Stomach (tissue), 9 donors: Measurements from ENCODE around the gene CMIP. TPM values are rescaled to one million over a fixed set of nuclear protein-coding genes. Genes with fewer than 3 reads are reported as not detected.
A peak's percentile ranks its signal among the peaks of the same experiment; 100 is the strongest.

Experiments
- DNase-seq, 2 donors: peaks; one replicate each; pipeline versions ENCODE4 v3.0.0 to v3.0.0-alpha.2; 2013 to 2019
- H3K27ac ChIP-seq, 5 donors: fragments of 200-600 bp in 4 of 5; sonication (generic) in 4 of 5; one replicate each; pipeline ENCODE4 v1.5.1; 2013 to 2019; ENCODE audit warnings: mild to moderate bottlenecking in 1 of 5, moderate library complexity in 1 of 5
- H3K27me3 ChIP-seq, 3 donors: fragments of 200-600 bp; sonication (generic); one replicate each; pipeline ENCODE4 v1.5.1; 2017 to 2019; ENCODE audit warnings: mixed run types in 1 of 3
- H3K36me3 ChIP-seq, 4 donors: fragments of 200-600 bp; sonication (generic); 1 replicate in 3 of 4; 2 replicates in 1 of 4; pipeline ENCODE4 v1.5.1; 2016 to 2019
- H3K4me1 ChIP-seq, 4 donors: fragments of 200-600 bp; sonication (generic); one replicate each; pipeline ENCODE4 v1.5.1; 2016 to 2019
- H3K4me3 ChIP-seq, 4 donors: fragments of 200-600 bp; sonication (generic) in 3 of 4; one replicate each; pipeline ENCODE4 v1.5.1; 2016 to 2019; ENCODE audit warnings: mild to moderate bottlenecking in 1 of 4
- H3K9me3 ChIP-seq, 4 donors: fragments of 200-600 bp; sonication (generic); one replicate each; pipeline ENCODE4 v1.5.1; 2016 to 2019
- CTCF ChIP-seq, 7 experiments: fragments of 450-650 bp in 4 of 7; fragments of 200-600 bp in 3 of 7; sonication (generic) in 3 of 7; IDR thresholded peaks; one replicate each; pipeline ENCODE4 v1.5.1; 2016 to 2019; ENCODE audit warnings: antibody characterized with exemption in 7 of 7, control low read depth in 2 of 7, mild to moderate bottlenecking in 1 of 7
- EP300 ChIP-seq: sonication (generic); formaldehyde crosslinking; IDR thresholded peaks from one replicate; pipeline ENCODE4 v1.6.1; 2017; ENCODE audit warnings: antibody characterized with exemption
- POLR2A ChIP-seq, 4 donors: fragments of 450-650 bp; IDR thresholded peaks; one replicate each; pipeline ENCODE4 v1.6.1; 2016; ENCODE audit warnings: antibody characterized with exemption in 4 of 4, control low read depth in 2 of 4, mild to moderate bottlenecking in 1 of 4, moderate library complexity in 1 of 4
- POLR2AphosphoS5 ChIP-seq, 3 donors: sonication (generic); formaldehyde crosslinking; IDR thresholded peaks; one replicate each; pipeline ENCODE4 v1.6.1; 2016; ENCODE audit warnings: antibody characterized with exemption in 3 of 3
- WGBS, 5 donors: extraction: QIAGEN DNeasy Blood & Tissue Kit in 3 of 5; methylation state at CpG; one replicate each; pipeline versions ENCODE4 v1.1.5 to v1.1.7; 2013 to 2018; 5-methylcytosine and 5-hydroxymethylcytosine counted together
- intact Hi-C: fragments of 100-400 bp; cut with DNase I; formaldehyde crosslinking; loops from one replicate; pipeline ENCODE4 v1.15.1; 2023; ENCODE audit warnings: low total_unique reads
- polyA plus RNA-seq, 3 donors: library from polyadenylated mRNA; stranded (reverse); fragments of 200-250 nt; gene quantifications; one replicate each; pipeline ENCODE4 v1.2.3, GENCODE V29; 2013
- total RNA-seq, 5 donors: library from RNA; depleted of rRNA; stranded (reverse); fragments of >200 nt; gene quantifications; one replicate each; pipeline versions ENCODE4 v1.1.0 to v1.2.3, GENCODE V29; 2014 to 2016
- donor health status: healthy with polysubstance abuse.
- donor health status: Bipolar disorder and iron deficiency.
- donor health status: healthy.

Gene CMIP
- total and polyA plus RNA-seq, 8 donors: 11.1 to 71.0 (median 31.2) TPM

DNA sequence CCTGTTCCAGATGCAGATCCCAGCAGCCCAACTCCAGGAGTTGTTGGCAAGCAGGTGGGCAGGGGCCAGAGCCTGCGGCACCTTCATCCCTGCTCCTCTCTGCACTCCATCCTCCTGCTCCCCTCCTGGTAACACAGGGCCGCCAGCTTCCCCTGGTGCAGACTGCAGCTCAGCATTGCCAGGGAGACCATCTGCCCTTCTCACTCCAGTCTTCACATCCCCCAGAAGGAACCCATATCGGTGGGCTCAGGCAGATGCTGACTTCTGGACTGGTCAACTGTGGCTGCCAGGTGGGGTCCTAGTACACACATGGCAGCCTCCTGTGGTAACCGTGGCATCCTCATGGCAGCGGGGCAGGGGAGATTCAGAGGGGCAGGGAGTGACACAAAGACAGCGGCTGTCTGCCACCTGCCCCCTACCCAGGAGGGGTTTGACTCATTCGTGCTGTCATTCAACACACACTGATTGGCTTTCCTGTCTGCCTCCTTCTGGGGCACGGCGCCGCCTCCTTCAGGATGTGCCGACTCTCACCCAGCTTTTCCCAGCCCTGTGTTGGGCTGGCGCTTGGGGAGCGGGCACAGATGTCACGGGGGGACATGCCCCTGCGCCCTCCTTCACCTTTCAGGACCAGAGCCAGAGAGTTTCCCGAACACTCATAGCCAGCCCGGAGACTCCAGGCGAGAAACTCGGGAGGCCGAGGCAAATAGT lies 120.9 kb downstream of the CMIP start:
- intact Hi-C loops: no loop called here
- 85 to 93% (median 89%) methylated on average over 19 to 20 of the region's 20 CpGs for WGBS, 5 donors
- Histone ChIP-seq H3K4me1 (peaks cover 35 to 82% (median 56%) of the 10 kb centered on the region in 4 donors), H3K4me3 (no peak overlapping the region), H3K36me3 (no peaks in the 10 kb centered on the region), H3K27ac (no peak overlapping the region), H3K27me3 (no peaks in the 10 kb centered on the region), H3K9me3 (no peaks in the 10 kb centered on the region)
- no peak for DNase-seq
- TF ChIP-seq CTCF (IDR thresholded peaks at IDR 0.05): no peak
- TF ChIP-seq POLR2A (IDR thresholded peaks at IDR 0.05): no peak
- TF ChIP-seq EP300: no peak
- no peak for TF ChIP-seq POLR2AphosphoS5 (IDR thresholded peaks at IDR 0.05)

DNA sequence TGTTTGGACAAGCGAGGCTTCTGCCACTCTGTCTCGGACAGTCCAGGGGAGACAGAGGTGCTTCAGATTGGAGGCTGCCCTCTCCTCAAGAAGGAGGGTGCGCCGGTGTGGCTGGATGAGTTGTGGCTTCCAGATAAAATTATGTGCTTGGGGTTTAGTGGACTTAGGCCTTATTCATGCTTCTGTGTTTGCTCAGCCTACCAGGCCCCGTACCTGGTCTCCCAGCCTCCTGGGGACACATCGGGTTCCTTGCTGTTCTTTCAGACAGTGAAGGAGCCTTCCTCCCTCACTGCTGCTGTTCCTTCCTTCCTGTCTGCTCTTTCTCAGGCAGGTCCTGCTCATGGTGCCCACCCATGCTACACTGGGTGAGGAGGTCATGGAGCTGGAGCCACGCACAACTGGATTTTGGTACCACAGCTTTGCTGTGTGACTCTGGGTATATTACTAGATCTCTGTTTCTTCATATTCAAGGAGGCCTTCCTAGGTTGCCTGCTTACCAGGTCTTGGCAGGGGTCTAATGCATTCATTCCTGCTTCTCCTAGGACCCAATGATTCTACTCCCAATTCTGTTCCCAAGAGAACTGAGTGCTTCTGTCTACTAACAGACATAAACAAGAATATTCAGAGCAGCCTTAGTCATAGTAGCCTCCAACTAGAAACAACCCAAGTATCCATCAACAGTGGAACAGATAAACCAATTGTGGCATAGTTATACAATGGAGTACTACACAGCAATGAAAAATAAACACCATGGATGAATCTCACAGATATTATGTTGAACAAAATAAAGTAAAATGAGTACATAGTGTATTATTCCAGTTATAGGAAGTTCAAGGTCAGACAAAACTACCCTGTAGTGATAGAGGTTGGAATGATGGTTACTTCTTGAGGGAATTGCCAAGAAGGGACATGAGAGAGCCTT lies 121.7 kb downstream of the CMIP start:
- Histone ChIP-seq H3K9me3 (no peaks in the 10 kb centered on the region), H3K4me3 (no peak overlapping the region), H3K4me1 (peaks cover 28 to 76% (median 50%) of the 10 kb centered on the region in 4 donors), H3K36me3 (no peaks in the 10 kb centered on the region), H3K27ac (peak overlapping the region in 2 of 5 donors; percentile 20 to 29), H3K27me3 (no peaks in the 10 kb centered on the region)
- TF ChIP-seq POLR2AphosphoS5 (IDR thresholded peaks at IDR 0.05) (no peak), EP300 (no peak), POLR2A (IDR thresholded peaks at IDR 0.05) (no peak), CTCF (IDR thresholded peaks at IDR 0.05) (no peak)
- intact Hi-C loops: no loop called here
- peak in 1 of 2 donors; percentile 47 for DNase-seq
- WGBS, 5 donors: 57 to 82% (median 69%) methylated on average over 7 of the region's 7 CpGs

DNA sequence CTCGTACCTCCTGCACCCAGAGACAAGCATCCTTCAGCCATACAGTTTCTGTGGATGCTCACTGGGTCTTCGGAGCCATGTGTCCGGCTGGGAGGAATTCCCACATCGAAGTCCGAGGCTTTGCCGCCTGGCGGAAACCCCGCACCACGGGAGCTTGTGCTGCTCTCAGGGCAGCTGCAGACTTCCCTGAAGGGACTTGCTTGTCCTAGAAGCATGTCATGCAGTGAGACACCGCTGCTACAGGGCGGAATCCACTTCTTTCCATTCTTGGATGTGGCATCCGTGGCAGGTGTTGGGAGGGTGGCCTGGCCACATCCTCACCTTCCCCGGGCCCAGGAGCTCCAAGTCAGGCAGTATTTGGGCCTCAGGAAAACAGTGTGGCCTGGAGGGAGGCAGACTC lies 122.5 kb downstream of the CMIP start:
- WGBS, 5 donors: 92 to 94% (median 93%) methylated on average over 8 to 13 of the region's 13 CpGs
- intact Hi-C loops: no loop called here
- no peaks in the 10 kb centered on the region for H3K36me3 ChIP-seq
- no peaks in the 10 kb centered on the region for H3K27me3 ChIP-seq
- H3K4me3 ChIP-seq: no peak overlapping the region
- TF ChIP-seq CTCF (IDR thresholded peaks at IDR 0.05): no peak
- TF ChIP-seq POLR2AphosphoS5 (IDR thresholded peaks at IDR 0.05): no peak
- TF ChIP-seq EP300: no peak
- TF ChIP-seq POLR2A (IDR thresholded peaks at IDR 0.05): no peak
- no peak for DNase-seq
- H3K9me3 ChIP-seq: no peaks in the 10 kb centered on the region
- H3K4me1 ChIP-seq: peaks cover 28 to 70% (median 49%) of the 10 kb centered on the region in 4 donors
- no peak overlapping the region for H3K27ac ChIP-seq

- peak overlapping the region in 4 of 5 donors; percentile 24 to 70 (median 36) for H3K27ac ChIP-seq
These were observed 123.6 kb downstream of the CMIP start for GRCh38 chr16:81567987-81568748.

More at GRCh38 chr16:81567987-81568748, 123.6 kb downstream of the CMIP start:
- TF ChIP-seq POLR2A (IDR thresholded peaks at IDR 0.05) (no peak), POLR2AphosphoS5 (IDR thresholded peaks at IDR 0.05) (peak in 1 of 3 donors; percentile 22)
- 40 to 50% (median 47%) methylated on average over 13 of the region's 13 CpGs for WGBS, 5 donors
- DNase-seq: peak; percentile 58
- peaks cover 28 to 61% (median 44%) of the 10 kb centered on the region in 4 donors for H3K4me1 ChIP-seq
- no peaks in the 10 kb centered on the region for H3K36me3 ChIP-seq
- intact Hi-C loops: no loop called here
- H3K4me3 ChIP-seq: no peak overlapping the region
- H3K27me3 ChIP-seq: no peaks in the 10 kb centered on the region
- H3K9me3 ChIP-seq: no peaks in the 10 kb centered on the region
